BE2C (cell line): ENCODE data around the gene ERGIC1.
A peak's percentile ranks its signal among the peaks of the same experiment; 100 is the strongest.

Experiments
- DNase-seq: peaks from one replicate; pipeline ENCODE4 v3.0.0-alpha.2; 2020
- H3K27me3 ChIP-seq: fragments of 250-450 bp; sonication (Bioruptor Pico); 2 replicates; pipeline ENCODE4 v1.5.1; 2020; ENCODE audit warnings: mild to moderate bottlenecking
- H3K36me3 ChIP-seq: fragments of 250-450 bp; sonication (Bioruptor Pico); 2 replicates; pipeline ENCODE4 v1.5.1; 2020; ENCODE audit warnings: mild to moderate bottlenecking
- H3K4me1 ChIP-seq: fragments of 250-450 bp; sonication (Bioruptor Pico); 2 replicates; pipeline ENCODE4 v1.5.1; 2020
- H3K4me3 ChIP-seq: 2 replicates; pipeline ENCODE4 v1.5.1; 2011; ENCODE audit warnings: low read depth, low read length
- H3K9me3 ChIP-seq: fragments of 250-450 bp; sonication (Bioruptor Pico); 2 replicates; pipeline ENCODE4 v1.5.1; 2020
- CTCF ChIP-seq: IDR thresholded peaks from 2 replicates; pipeline ENCODE4 v1.5.1; 2012; ENCODE audit warnings: mild to moderate bottlenecking, low read depth, low read length

Gene ERGIC1

GRCh38 chr5:172854451-172854871, 20.4 kb downstream of the ERGIC1 start:
- no peaks in the 10 kb centered on the region for H3K27me3 ChIP-seq
- peaks cover 2% of the 10 kb centered on the region; the same call in 1 of the 2 replicates for H3K36me3 ChIP-seq
- H3K9me3 ChIP-seq = no peaks in the 10 kb centered on the region
- no peak for DNase-seq
- no peak for TF ChIP-seq CTCF
- peaks cover 9% of the 10 kb centered on the region for H3K4me1 ChIP-seq
- H3K4me3 ChIP-seq = no peak overlapping the region

GRCh38 chr5:172854971-172855370, 20.9 kb downstream of the ERGIC1 start:
- Histone ChIP-seq H3K27me3 (no peaks in the 10 kb centered on the region), H3K9me3 (no peaks in the 10 kb centered on the region), H3K36me3 (peaks cover 2% of the 10 kb centered on the region; the same call in 1 of the 2 replicates), H3K4me3 (no peak overlapping the region), H3K4me1 (peaks cover 9% of the 10 kb centered on the region)
- DNase-seq = no peak
- TF ChIP-seq CTCF = no peak

- no peaks in the 10 kb centered on the region for H3K9me3 ChIP-seq
- H3K4me3 ChIP-seq = no peak overlapping the region
- no peak for TF ChIP-seq CTCF
- DNase-seq = peak; percentile 28
- H3K27me3 ChIP-seq = no peaks in the 10 kb centered on the region
- peaks cover 9% of the 10 kb centered on the region for H3K4me1 ChIP-seq
- H3K36me3 ChIP-seq = peaks cover 2% of the 10 kb centered on the region; the same call in 1 of the 2 replicates
These were observed 21.7 kb downstream of the ERGIC1 start for GRCh38 chr5:172855597-172856292.

- no peak overlapping the region for H3K4me3 ChIP-seq
- H3K9me3 ChIP-seq = no peaks in the 10 kb centered on the region
- no peak for TF ChIP-seq CTCF
- H3K36me3 ChIP-seq = peaks cover 2% of the 10 kb centered on the region; the same call in 1 of the 2 replicates
- no peaks in the 10 kb centered on the region for H3K27me3 ChIP-seq
- peaks cover 9% of the 10 kb centered on the region for H3K4me1 ChIP-seq
- no peak for DNase-seq
These were observed 22.3 kb downstream of the ERGIC1 start for GRCh38 chr5:172856336-172856735.

- no peak overlapping the region for H3K4me3 ChIP-seq
- peaks cover 9% of the 10 kb centered on the region for H3K4me1 ChIP-seq
- H3K9me3 ChIP-seq = no peaks in the 10 kb centered on the region
- no peak for TF ChIP-seq CTCF
- H3K36me3 ChIP-seq = peaks cover 2% of the 10 kb centered on the region; the same call in 1 of the 2 replicates
- no peak for DNase-seq
- H3K27me3 ChIP-seq = no peaks in the 10 kb centered on the region
These were observed 23.9 kb downstream of the ERGIC1 start for GRCh38 chr5:172857982-172858381.

GRCh38 chr5:172858511-172858989, 24.5 kb downstream of the ERGIC1 start:
- Histone ChIP-seq H3K4me1 (peaks cover 9% of the 10 kb centered on the region), H3K27me3 (no peaks in the 10 kb centered on the region), H3K36me3 (peaks cover 2% of the 10 kb centered on the region; the same call in 1 of the 2 replicates), H3K4me3 (no peak overlapping the region), H3K9me3 (no peaks in the 10 kb centered on the region)
- DNase-seq = no peak
- no peak for TF ChIP-seq CTCF
